Activated T-cell treated with anti-CD3 and anti-CD28 coated beads, Interleukin-2, amount 50 U/mL, for 48 hours (primary cell): ENCODE results near the gene SNAPC1.
A peak's percentile ranks its signal among the peaks of the same experiment; 100 is the strongest.

ENCODE experiments used
- DNase-seq, 2 experiments: peaks; one replicate each; pipeline ENCODE4 v3.0.0-alpha.2; 2020

The SNAPC1 gene

GRCh38 chr14:61812347-61813095 lies 50.3 kb downstream of the SNAPC1 start, which contains the start of gene SYT16:
SYT16 (plus strand) TSS chr14:61812703.
- DNase-seq, result peak in 1 of 2 experiments; percentile 42

GRCh38 chr14:61813096-61813606 lies 50.9 kb downstream of the SNAPC1 start:
- no peak for DNase-seq

GRCh38 chr14:61822458-61822857 lies 60.2 kb downstream of the SNAPC1 start:
- no peak for DNase-seq

GRCh38 chr14:61832783-61833182 lies 70.6 kb downstream of the SNAPC1 start:
- DNase-seq, result no peak

- DNase-seq, result no peak
These were observed 74.0 kb downstream of the SNAPC1 start for GRCh38 chr14:61836184-61836583.

- DNase-seq, result no peak
These were observed 74.6 kb downstream of the SNAPC1 start for GRCh38 chr14:61836807-61837206.

- DNase-seq, result peak; percentile 80 to 85
These were observed 75.4 kb downstream of the SNAPC1 start for GRCh38 chr14:61837336-61838229.

GRCh38 chr14:61838661-61839245 lies 76.5 kb downstream of the SNAPC1 start:
- DNase-seq, result no peak

GRCh38 chr14:61839507-61839906 lies 77.3 kb downstream of the SNAPC1 start:
- no peak for DNase-seq

GRCh38 chr14:61841145-61841544 lies 78.9 kb downstream of the SNAPC1 start:
- no peak for DNase-seq
